ENCODE measurements around the gene CASD1. TPM values are rescaled to one million over a fixed set of nuclear protein-coding genes. Genes with fewer than 3 reads are reported as not detected.

CASD1 gene
- total and polyA plus RNA-seq, 2 of the 4 experiments (the other 2 are of a cell fraction) = 4.0 to 4.5 TPM

DNA sequence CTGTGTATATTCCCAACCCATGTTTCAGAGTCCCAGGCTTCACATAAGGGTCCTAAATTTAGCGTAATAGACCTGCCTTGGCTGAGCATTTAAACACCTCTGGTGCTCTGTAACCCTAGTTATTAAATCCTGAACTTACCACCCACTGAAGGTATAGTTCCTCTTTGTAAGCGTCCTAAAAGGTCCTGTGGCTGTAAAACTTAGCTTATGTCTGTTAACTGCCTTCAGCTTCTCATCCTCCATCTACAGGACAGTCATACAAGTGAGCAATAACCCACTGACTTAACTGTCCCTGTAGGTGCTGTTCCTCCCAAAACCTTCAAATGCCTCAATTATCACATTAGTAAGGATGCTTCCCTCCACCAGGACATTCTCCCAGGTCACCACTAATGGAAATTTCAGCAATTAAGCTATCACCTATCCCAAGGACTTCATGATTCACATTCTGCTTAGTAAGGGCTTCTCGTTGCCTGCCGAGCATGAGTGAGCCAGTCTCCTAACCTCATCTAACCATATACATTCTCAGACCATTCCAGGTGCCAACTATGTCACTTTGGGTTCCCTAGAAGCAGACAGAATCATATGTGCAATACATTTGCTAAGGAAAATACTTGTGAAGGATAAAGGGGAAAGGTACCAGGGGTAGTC is 55.8 kb downstream of the CASD1 start:
- intact Hi-C loops (cut with micrococcal nuclease) = no loop called here
- Histone ChIP-seq H3K23ac (ENCODE audit: low read depth, low read length) (no peak overlapping the region), H2AK5ac (ENCODE audit: low read depth, low read length) (no peak overlapping the region), H3K18ac (ENCODE audit: low read depth, low read length) (no peak overlapping the region), H2BK20ac (ENCODE audit: low read depth, low read length) (no peak overlapping the region), H3K4me2 (ENCODE audit: low read depth, low read length) (no peak overlapping the region), H3K27ac (ENCODE audit: insufficient read depth, low read length) (no peak overlapping the region), H4K91ac (ENCODE audit: insufficient read depth, low read depth, low read length) (no peak overlapping the region), H3K14ac (replicated peaks; ENCODE audit: low read depth, low read length) (no peak overlapping the region), H2AFZ (replicated peaks; ENCODE audit: low read length, poor library complexity) (no peak overlapping the region), H3K4me1 (ENCODE audit: control insufficient read depth, insufficient read depth, low read length) (peaks cover 1% of the 10 kb centered on the region; the same call in 1 of the 2 replicates), H2BK15ac (ENCODE audit: low read depth, low read length) (no peak overlapping the region), H3K4ac (ENCODE audit: low read depth, low read length) (no peak overlapping the region), H4K5ac (ENCODE audit: low read depth, low read length) (no peak overlapping the region), H3K9me3 (ENCODE audit: control insufficient read depth, insufficient read depth, low read length) (no peaks in the 10 kb centered on the region), H4K8ac (ENCODE audit: low read depth in 2 of 2, low read length in 2 of 2) (no peak overlapping the region), H2AK9ac (replicated peaks; ENCODE audit: low read depth, low read length, poor library complexity) (no peak overlapping the region), H3K36me3 (ENCODE audit: control insufficient read depth, insufficient read depth, low read length) (no peaks in the 10 kb centered on the region), H2BK120ac (ENCODE audit: low read depth, low read length) (no peak overlapping the region), H2BK5ac (ENCODE audit: low read depth, low read length, poor library complexity, severe bottlenecking) (no peak overlapping the region), H4K20me1 (ENCODE audit: insufficient read depth, low read length) (no peaks in the 10 kb centered on the region), H3K56ac (ENCODE audit: extremely low read depth, insufficient read depth, low read length) (no peak overlapping the region), H3K27me3 (ENCODE audit: control insufficient read depth, insufficient read depth, low read length) (no peaks in the 10 kb centered on the region), H3K79me1 (ENCODE audit: low read depth in 1 of 2, low read length in 2 of 2) (no peaks in the 10 kb centered on the region), H3K4me3 (ENCODE audit: insufficient read depth, low read depth, low read length) (no peak overlapping the region), H3K9me1 (ENCODE audit: insufficient read depth, low read length) (no peaks in the 10 kb centered on the region; the same call in 1 of the 2 replicates), H3K9ac (ENCODE audit: low read depth, low read length) (no peak overlapping the region)
- dilution Hi-C loops (cut with HindIII; ENCODE audit: low sequenced_read_pairs, unreplicated experiment) = no loop called here
- ChIA-PET CTCF (interaction anchor here (0.6 kb wide), 2 partner anchors 21 to 91 kb away, joined by 3 to 4 read pairs; no protein-coding TSS in a partner anchor), POLR2A (ENCODE audit: unreplicated experiment) (interaction anchor here (0.6 kb wide), 1 partner anchor 555 kb away, joined by 3 read pairs; no protein-coding TSS in a partner anchor)
- no CpG with 5 or more reads among the region's 4 CpGs for WGBS, 2 experiments (ENCODE audit: extremely low coverage in 2 of 2, insufficient read length in 1 of 2)
- TF ChIP-seq RCOR1 (IDR thresholded peaks at IDR 0.05; ENCODE audit: insufficient replicate concordance, low read length) (no peak), MAFK (IDR thresholded peaks at IDR 0.05; ENCODE audit: low read depth, low read length) (no peak), FOS (IDR thresholded peaks at IDR 0.05; ENCODE audit: low read depth, low read length) (no peak), BHLHE40 (IDR thresholded peaks at IDR 0.05; ENCODE audit: low read depth, low read length) (no peak), MXI1 (IDR thresholded peaks at IDR 0.05; ENCODE audit: borderline replicate concordance, low read depth, low read length) (no peak), CEBPB (IDR thresholded peaks at IDR 0.05; ENCODE audit: low read depth, low read length) (no peak)
- in situ Hi-C loops (cut with MboI; ENCODE audit: low sequenced_read_pairs) = no loop called here
- BruUV-seq (replicated peaks) = no TSS peak
- DNase-seq = no peak
- ATAC-seq (ENCODE audit: low read depth) = no peak
